ENCODE results near the gene PRKCE.
"Not testable (repeated sequence)": the region's sequence is repeated elsewhere in the genome, so short reads cannot be mapped to it uniquely, and the experiment has no call there.

The PRKCE gene

GRCh38 chr2:45700407-45701013 is 49.0 kb downstream of the PRKCE start:
- no peak for DNase-seq

- DNase-seq = no peak
These were observed 53.8 kb downstream of the PRKCE start for GRCh38 chr2:45705233-45705632.

GRCh38 chr2:45706033-45706432 is 54.6 kb downstream of the PRKCE start:
- no peak for DNase-seq

GRCh38 chr2:45707006-45707405 is 55.5 kb downstream of the PRKCE start:
- DNase-seq = no peak

GRCh38 chr2:45707661-45708060 is 56.2 kb downstream of the PRKCE start:
- no peak for DNase-seq

GRCh38 chr2:45708501-45708900 is 57.0 kb downstream of the PRKCE start:
- no peak for DNase-seq

- DNase-seq = no peak
These were observed 57.7 kb downstream of the PRKCE start for GRCh38 chr2:45709137-45709536.

- no peak for DNase-seq
These were observed 59.0 kb downstream of the PRKCE start for GRCh38 chr2:45710468-45710867.

GRCh38 chr2:45711224-45711623 is 59.7 kb downstream of the PRKCE start:
- no peak for DNase-seq

GRCh38 chr2:45712570-45712969 is 61.1 kb downstream of the PRKCE start:
- no peak for DNase-seq

- DNase-seq = no peak
These were observed 61.7 kb downstream of the PRKCE start for GRCh38 chr2:45713136-45713535.

GRCh38 chr2:45713591-45713990 is 62.1 kb downstream of the PRKCE start:
- DNase-seq = no peak

- no peak for DNase-seq
These were observed 63.2 kb downstream of the PRKCE start for GRCh38 chr2:45714679-45715078.

- no peak for DNase-seq
These were observed 64.3 kb downstream of the PRKCE start for GRCh38 chr2:45715601-45716379.

GRCh38 chr2:45716432-45716831 is 65.0 kb downstream of the PRKCE start:
- not testable (repeated sequence) for DNase-seq

- DNase-seq = no peak
These were observed 65.4 kb downstream of the PRKCE start for GRCh38 chr2:45716915-45717314.

GRCh38 chr2:45720210-45720609 is 68.7 kb downstream of the PRKCE start:
- no peak for DNase-seq

- DNase-seq = no peak
These were observed 69.7 kb downstream of the PRKCE start for GRCh38 chr2:45721150-45721549.

GRCh38 chr2:45722477-45722876 is 71.0 kb downstream of the PRKCE start:
- no peak for DNase-seq

- no peak for DNase-seq
These were observed 72.4 kb downstream of the PRKCE start for GRCh38 chr2:45723857-45724256.

GRCh38 chr2:45724335-45724734 is 72.9 kb downstream of the PRKCE start:
- DNase-seq = no peak

GRCh38 chr2:45725731-45726130 is 74.3 kb downstream of the PRKCE start:
- no peak for DNase-seq

GRCh38 chr2:45726188-45726587 is 74.7 kb downstream of the PRKCE start:
- DNase-seq = no peak

- no peak for DNase-seq
These were observed 77.0 kb downstream of the PRKCE start for GRCh38 chr2:45728458-45728942.
